H1 (cell line): ENCODE results near the gene NCOA6. TPM values are rescaled to one million over a fixed set of nuclear protein-coding genes. Genes with fewer than 3 reads are reported as not detected.

Source experiments
- ASH2L ChIP-seq: fragments of 200-600, 300-600 bp; sonication (generic); IDR thresholded peaks from one replicate; pipeline ENCODE4 v1.7.1; 2017; ENCODE audit warnings: low read length
- CHD2 ChIP-seq: IDR thresholded peaks from 2 replicates; pipeline ENCODE4 v1.6.1; 2012; ENCODE audit warnings: low read length, improper control_type of control experiment
- CTCF ChIP-seq, 3 experiments: IDR thresholded peaks; 1 replicate in 2 of 3; 2 replicates in 1 of 3; pipeline versions ENCODE4 v1.5.1 to v1.6.1; 2011; ENCODE audit warnings: low read length in 3 of 3, mild to moderate bottlenecking in 3 of 3, inconsistent platforms in 2 of 3, low read depth in 1 of 3, moderate library complexity in 1 of 3; ENCODE audit not compliant: insufficient read depth in 1 of 3; ENCODE audit errors: control extremely low read depth in 1 of 3
- E2F6 ChIP-seq: IDR thresholded peaks from 2 replicates; pipeline ENCODE4 v1.6.1; 2012; ENCODE audit warnings: inconsistent platforms
- GTF2F1 ChIP-seq: IDR thresholded peaks from 2 replicates; pipeline ENCODE4 v1.6.1; 2012; ENCODE audit warnings: low read depth, low read length, improper control_type of control experiment, borderline replicate concordance
- KDM1A ChIP-seq: fragments of 200-600, 300-600 bp; sonication (generic); IDR thresholded peaks from 2 replicates; pipeline ENCODE4 v1.7.1; 2016; ENCODE audit warnings: mild to moderate bottlenecking, low read length, borderline replicate concordance
- KDM4A ChIP-seq: IDR thresholded peaks from one replicate; pipeline ENCODE4 v1.7.1; 2012; ENCODE audit warnings: low read depth, mild to moderate bottlenecking, moderate library complexity, low read length, inconsistent platforms; ENCODE audit not compliant: severe bottlenecking
- MAX ChIP-seq: IDR thresholded peaks from 2 replicates; pipeline ENCODE4 v1.6.1; 2012; ENCODE audit warnings: inconsistent platforms
- PHF8 ChIP-seq: fragments of 200-600 bp; sonication (generic); conservative IDR thresholded peaks from 2 replicates; pipeline ENCODE4 v1.7.1; 2012; ENCODE audit warnings: low read depth, mild to moderate bottlenecking, inconsistent platforms, low read length, moderate library complexity
- SIN3A ChIP-seq, 2 experiments: IDR thresholded peaks in 1 of 2; conservative IDR thresholded peaks in 1 of 2; 2 replicates each; pipeline ENCODE4 v1.6.1; 2011 to 2012; ENCODE audit warnings: low read length in 2 of 2, improper control_type of control experiment in 1 of 2, low read depth in 1 of 2, mild to moderate bottlenecking in 1 of 2
- SRF ChIP-seq: IDR thresholded peaks from 2 replicates; pipeline ENCODE4 v1.6.1; 2011; ENCODE audit warnings: mild to moderate bottlenecking, low read depth, low read length, moderate library complexity
- TBP ChIP-seq: IDR thresholded peaks from 2 replicates; pipeline ENCODE4 v1.6.1; 2011; ENCODE audit warnings: low read depth, low read length, improper control_type of control experiment
- polyA plus RNA-seq, 7 experiments: library from polyadenylated mRNA; depleted of rRNA in 3 of 7; stranded (reverse) in 5 of 7; unstranded in 2 of 7; fragments of >200 nt in 5 of 7; fragments of 200-250 nt in 2 of 7; gene quantifications; 1 replicate in 5 of 7; 2 replicates in 1 of 7; 4 replicates in 1 of 7; pipeline versions ENCODE4 v1.2.1 to v1.2.3, GENCODE V29; 2011 to 2013; ENCODE audit warnings: missing spikeins in 2 of 7, mixed read lengths in 2 of 7
- total RNA-seq: library from RNA; stranded (reverse); fragmentation: NEBNext Ultra II Directional; extraction: Animal tissue kit (Norgen Biotek cat#: 25700); gene quantifications from 2 replicates; pipeline ENCODE4 v1.2.1, GENCODE V29; 2021

NCOA6 gene
- total and polyA plus RNA-seq, 2 of the 8 experiments (the other 6 are each of a cell fraction or from before 2014, with no cell fraction given): 9.0 to 9.5 TPM

GRCh38 chr20:34825530-34826362 lies at the start of gene NCOA6 (continued):
- no peak for TF ChIP-seq CTCF (IDR thresholded peaks at IDR 0.05; ENCODE audit: control extremely low read depth in 1 of 3, insufficient read depth in 1 of 3, low read depth in 1 of 3, low read length in 3 of 3)
- no peak for TF ChIP-seq GTF2F1
- TF ChIP-seq KDM4A: peak; percentile 43
- peak; percentile 92 for TF ChIP-seq KDM1A
- 0 out of 2 replicates have a peak, but pooled peaks have one; percentile 37 for TF ChIP-seq PHF8
- peak; percentile 19 for TF ChIP-seq ASH2L
- TF ChIP-seq SRF: no peak
- TF ChIP-seq MAX: peak; percentile 80
- 0 out of 4 replicates have a peak, but pooled peaks of 1 of the 2 experiments have one; percentile 24 for TF ChIP-seq SIN3A (conservative IDR thresholded peaks at IDR 0.05 in 1 of 2, IDR thresholded peaks at IDR 0.05 in 1 of 2; ENCODE audit: low read depth in 1 of 2, low read length in 2 of 2)
- no peak for TF ChIP-seq CHD2
- TF ChIP-seq E2F6: peak; percentile 49; the same call in 1 of the 2 replicates
- no peak for TF ChIP-seq TBP
